Esophagus mucosa (tissue), 1 donor: Measurements from ENCODE around the gene RDH5. TPM values are rescaled to one million over a fixed set of nuclear protein-coding genes. Genes with fewer than 3 reads are reported as not detected.
"Not testable (repeated sequence)": the region's sequence is repeated elsewhere in the genome, so short reads cannot be mapped to it uniquely, and the experiment has no call there.

ENCODE experiments used
- ATAC-seq: fragments of 200-7000 bp; cut with Tn5 transposase; one replicate; pipeline ENCODE4 v1.9.1; 2020
- total RNA-seq: library from RNA; stranded (reverse); gene quantifications from one replicate; pipeline ENCODE4 v1.2.4, GENCODE V29; 2023
- donor health status: DM: yes; HTN: yes; CAD: no.

RDH5 gene
- total RNA-seq, 1 donor from 2014 or later, result 0.92 TPM

DNA sequence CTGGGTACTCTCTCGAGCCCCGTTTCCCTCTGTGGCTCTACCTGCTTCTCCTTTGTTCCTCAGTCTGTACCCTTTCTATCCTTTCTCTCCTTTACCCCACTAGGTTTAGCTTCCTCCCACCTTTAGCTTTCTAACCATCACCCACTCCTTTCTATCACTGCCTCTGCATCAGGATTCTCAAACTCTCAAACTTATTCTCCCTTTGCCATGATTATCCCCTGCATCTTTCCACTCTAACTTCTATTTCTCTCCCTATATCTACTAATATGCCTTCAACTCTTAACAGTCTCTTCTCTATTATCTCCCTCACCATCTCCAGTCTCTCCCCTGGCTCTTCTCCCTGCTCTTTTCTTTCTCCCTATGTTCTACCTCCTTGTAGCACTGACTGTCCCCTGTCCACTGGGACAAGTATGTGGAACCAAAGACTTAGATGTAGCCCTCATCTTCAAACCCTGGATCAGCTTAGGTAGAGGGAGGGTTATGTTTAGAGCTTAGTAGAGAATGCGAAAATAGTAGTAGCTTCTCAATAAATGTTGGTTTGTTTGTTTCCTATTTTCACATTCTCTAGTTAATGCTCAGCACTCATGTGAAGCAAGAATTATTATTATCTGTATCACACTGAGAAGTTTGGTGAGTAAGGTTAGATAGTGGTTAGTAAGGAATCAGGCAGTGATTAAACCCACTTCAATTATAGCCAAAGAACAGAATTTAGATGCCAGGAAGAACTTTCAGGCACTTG is 26.1 kb downstream of the RDH5 start:
- no peak for ATAC-seq

DNA sequence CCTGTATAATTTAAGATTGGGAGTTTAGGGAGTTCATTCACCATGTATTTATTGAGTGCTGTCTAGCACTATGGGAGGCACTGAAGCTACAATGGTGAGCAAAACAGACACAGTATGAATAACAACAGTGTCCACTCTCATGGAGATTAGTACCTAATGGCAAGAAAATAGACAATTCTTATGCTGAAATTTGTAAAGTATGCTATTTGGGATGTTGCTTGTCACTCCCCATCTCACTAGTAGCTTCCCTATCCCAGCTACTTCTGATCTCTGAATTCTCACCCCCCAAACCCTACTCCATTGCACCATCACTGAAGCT is 26.7 kb downstream of the RDH5 start:
- no peak for ATAC-seq

DNA sequence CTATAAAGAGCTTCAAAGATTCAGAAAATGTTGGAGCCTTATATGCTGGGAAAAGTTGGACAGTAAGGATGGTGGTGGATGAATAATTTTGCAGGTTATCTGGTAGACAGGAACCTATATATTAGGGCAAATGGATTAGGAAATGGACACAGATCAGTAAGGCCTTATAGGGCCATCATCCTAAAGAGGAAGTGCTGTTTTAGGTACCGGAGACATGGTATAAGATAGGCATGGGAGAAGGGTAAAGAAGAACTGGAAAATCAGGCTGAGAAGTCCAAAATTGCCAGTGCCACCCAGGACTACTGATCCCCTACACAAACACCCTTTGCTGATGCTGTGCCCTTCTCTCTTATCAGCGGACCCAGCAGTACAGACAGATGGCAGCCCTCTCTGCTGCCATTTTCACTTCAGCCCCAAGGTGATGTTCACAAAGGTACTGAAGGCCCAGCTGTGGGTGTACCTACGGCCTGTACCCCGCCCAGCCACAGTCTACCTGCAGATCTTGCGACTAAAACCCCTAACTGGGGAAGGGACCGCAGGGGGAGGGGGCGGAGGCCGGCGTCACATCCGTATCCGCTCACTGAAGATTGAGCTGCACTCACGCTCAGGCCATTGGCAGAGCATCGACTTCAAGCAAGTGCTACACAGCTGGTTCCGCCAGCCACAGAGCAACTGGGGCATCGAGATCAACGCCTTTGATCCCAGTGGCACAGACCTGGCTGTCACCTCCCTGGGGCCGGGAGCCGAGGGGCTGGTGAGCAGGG is 28.2 kb downstream of the RDH5 start:
- no peak for ATAC-seq

DNA sequence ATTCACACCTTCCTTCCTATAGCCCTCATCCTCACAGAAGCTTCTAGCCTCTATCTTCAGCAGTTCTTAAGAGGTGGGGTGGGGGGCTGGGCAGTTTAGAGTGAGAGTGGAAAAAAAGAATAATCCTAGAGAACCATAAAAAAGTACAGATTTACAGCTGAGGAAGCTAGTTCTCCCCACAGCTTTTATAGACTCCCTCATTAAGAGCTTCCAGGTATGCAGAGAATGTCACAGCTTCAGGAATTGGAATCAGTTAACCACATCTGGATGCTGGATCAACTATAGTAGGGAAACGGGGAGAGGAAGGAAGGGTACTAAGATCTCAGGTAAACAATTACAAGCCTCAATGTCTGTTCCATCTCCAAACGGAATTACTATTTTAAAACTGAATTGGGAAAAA is 35.1 kb downstream of the RDH5 start:
- ATAC-seq, result no peak

DNA sequence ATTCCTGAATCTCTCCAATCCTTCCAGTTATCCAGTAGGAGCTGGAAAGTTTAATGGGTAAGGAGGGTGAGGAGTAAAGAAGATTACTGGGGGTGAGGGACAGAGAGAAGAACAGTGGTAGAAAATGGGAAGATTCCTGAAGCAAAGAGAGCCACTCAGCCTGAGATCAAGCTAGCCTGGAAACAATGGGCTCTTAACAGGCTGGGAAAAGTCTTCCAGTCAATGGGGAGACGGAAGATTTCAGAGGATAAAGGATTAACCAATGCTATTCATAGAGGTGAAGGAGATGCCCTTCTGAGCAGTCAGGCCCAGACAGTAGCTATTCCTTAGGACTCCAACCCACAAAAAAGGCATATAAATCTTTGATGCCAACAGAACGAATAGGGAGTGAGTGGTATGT is 37.5 kb downstream of the RDH5 start:
- no peak for ATAC-seq

DNA sequence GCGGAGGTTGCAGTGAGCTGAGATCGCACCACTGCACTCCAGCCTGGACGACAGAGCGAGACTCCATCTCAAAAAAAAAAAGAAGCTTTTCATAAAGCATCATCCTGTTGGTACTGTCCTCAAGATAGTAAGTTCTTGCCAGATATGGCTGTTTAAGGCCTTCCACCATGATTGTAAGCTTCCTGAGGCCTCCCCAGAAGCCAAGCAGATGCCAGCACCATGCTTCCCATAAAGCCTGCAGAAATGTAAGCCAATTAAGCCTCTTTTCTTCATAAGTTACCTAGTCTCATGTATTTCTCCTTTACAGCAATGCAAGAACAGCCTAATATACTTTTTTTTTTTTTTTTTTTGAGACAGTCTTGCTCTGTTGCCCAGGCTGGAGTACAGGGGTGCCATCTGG is 38.4 kb downstream of the RDH5 start:
- ATAC-seq, result not testable (repeated sequence)

DNA sequence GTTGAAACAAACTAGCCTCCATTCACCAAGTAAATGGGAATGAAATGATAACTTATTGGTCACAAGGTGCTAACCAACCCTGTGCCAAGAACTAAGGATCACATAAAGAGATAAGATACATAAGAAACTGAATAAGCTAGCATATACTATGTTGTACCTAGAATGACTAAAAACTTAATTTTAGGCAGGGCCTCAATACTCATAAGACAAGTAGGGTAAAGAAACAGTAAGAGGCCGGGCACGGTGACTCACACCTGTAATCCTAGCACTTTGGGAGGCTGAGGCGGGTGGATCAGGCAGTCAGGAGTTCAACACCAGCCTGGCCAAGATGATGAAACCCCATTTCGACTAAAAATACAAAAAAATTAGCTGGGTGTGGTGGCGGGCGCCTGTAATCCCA is 40.5 kb downstream of the RDH5 start:
- peak; percentile 37 for ATAC-seq

DNA sequence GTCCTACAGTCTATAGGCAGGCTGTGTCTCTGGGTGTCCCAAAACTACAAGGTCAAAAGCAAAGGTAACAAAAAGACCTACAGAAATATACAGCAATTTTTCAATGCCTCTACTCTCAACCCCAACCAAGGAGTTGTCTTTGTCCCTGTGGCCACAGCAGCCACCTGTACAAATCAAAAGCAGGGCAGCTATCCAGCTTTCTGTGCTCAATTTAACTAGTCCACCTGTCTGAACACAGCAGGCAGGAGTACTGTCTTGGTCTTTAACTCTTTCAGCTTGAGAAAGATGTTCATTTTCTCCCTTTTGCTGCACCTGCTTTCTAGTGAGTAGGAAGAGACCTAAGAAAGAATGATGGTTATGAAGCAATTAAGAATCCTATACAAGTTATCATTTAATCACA is 42.5 kb downstream of the RDH5 start:
- no peak for ATAC-seq

DNA sequence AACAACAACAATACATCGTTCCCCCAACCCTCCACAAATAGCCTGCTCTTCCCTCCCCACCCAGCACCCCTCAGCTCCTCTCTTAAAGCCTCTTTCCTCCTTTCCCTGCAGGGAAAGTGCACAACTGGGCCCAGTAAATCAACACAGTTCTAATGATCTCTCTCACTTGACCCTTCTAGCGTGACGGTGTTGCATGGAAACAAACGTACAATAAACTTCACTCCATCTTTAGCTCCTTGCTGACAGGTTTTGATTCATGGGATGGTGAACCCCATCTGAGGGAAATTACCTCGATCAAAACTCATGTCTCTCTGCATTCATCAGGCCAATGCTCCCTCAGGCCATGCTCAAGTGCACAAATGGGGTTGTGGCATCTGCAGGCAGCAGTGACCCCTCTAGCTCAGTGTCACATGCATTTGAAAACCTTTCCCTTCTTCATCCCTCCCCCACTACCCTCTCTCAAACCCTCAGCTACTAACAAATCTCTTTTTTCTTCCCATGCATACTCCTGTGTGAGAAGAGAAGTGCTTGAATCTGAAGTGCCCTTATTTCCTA is 45.6 kb downstream of the RDH5 start:
- no peak for ATAC-seq

DNA sequence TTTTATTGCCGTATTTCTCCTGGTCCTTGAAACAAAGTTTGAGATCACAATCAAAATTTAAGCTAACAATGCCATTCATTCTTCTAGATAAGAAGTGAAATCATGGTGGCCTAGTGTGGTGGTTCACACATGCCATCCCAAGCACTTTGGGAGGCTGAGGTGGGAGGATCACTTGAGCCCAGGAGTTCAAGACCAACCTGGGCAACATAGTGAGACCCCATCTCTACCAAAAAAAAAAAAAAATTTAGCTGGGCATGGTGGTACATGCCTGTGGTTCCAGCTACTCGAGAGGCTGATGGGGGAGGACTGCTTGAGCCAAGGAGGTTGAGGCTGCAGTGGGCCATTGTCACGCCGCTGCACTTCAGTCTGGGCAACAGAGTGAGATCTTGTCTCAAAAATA is 47.0 kb downstream of the RDH5 start:
- no peak for ATAC-seq

DNA sequence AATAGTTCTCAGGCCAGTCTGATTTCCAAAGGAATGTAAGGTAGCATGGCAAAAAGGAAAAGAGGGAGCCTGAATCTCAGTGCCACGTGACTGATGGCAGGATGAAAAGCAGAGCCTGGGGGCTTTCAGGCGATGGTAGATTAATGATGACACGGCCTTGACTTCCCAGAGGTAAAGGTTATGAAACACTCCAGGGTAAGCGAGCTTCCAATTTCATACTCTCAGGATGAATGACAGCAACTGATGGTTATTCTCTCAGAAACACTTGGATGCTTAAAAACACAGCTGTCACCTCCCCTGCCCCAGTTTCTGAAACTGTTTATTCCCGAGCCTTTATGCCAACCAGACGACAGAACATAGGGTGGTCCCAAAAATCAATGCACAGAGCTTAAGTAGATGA is 51.5 kb downstream of the RDH5 start:
- no peak for ATAC-seq

Other genes with a start within 250 kb of the RDH5 start
- gene OR6C68, start 228.0 kb upstream of the RDH5 start, total RNA-seq, result not detected
- gene OR6C4, start 170.8 kb upstream of the RDH5 start, total RNA-seq, result not detected
- not detected for gene OR2AP1, start 147.9 kb upstream of the RDH5 start, total RNA-seq
- gene OR10P1, start 83.5 kb upstream of the RDH5 start, total RNA-seq, result not detected
- 6.7 TPM for gene ITGA7, start 12.5 kb upstream of the RDH5 start, total RNA-seq
- gene BLOC1S1, start 4.3 kb upstream of the RDH5 start, total RNA-seq, result 109 TPM
- 253 TPM for gene CD63, start 8.6 kb downstream of the RDH5 start, total RNA-seq
- 1.2 TPM for gene GDF11, start 22.7 kb downstream of the RDH5 start, total RNA-seq
- 47.6 TPM for gene SARNP, start 97.3 kb downstream of the RDH5 start, total RNA-seq
- gene ORMDL2, start 97.6 kb downstream of the RDH5 start, total RNA-seq, result 64.2 TPM
- gene DNAJC14, start 109.2 kb downstream of the RDH5 start, total RNA-seq, result 15.3 TPM
- 0.60 TPM for gene MMP19, start 122.5 kb downstream of the RDH5 start, total RNA-seq
- 66.9 TPM for gene PYM1, start 207.5 kb downstream of the RDH5 start, total RNA-seq
- 170 TPM for gene DGKA, start 210.8 kb downstream of the RDH5 start, total RNA-seq
- 0.52 TPM for gene PMEL, start 245.6 kb downstream of the RDH5 start, total RNA-seq
- gene CDK2, start 246.4 kb downstream of the RDH5 start, total RNA-seq, result 20.5 TPM